Activated naive CD8-positive, alpha-beta T cell treated with anti-CD3 and anti-CD28 coated beads for 36 hours (primary cell): ENCODE data around the gene FRMPD1. TPM values are rescaled to one million over a fixed set of nuclear protein-coding genes. Genes with fewer than 3 reads are reported as not detected.
"Not testable (repeated sequence)": the region's sequence is repeated elsewhere in the genome, so short reads cannot be mapped to it uniquely, and the experiment has no call there.

Experiments
- DNase-seq: peaks from one replicate; pipeline ENCODE4 v3.0.0; 2021
- H3K27ac Mint-ChIP-seq: one replicate; pipeline ENCODE4 v1.8.0; 2022; ENCODE audit warnings: mild to moderate bottlenecking, moderate library complexity, mixed read lengths
- H3K27me3 Mint-ChIP-seq: one replicate; pipeline ENCODE4 v1.8.0; 2022; ENCODE audit warnings: mild to moderate bottlenecking, mixed read lengths
- H3K36me3 Mint-ChIP-seq: one replicate; pipeline ENCODE4 v1.8.0; 2021; ENCODE audit warnings: mild to moderate bottlenecking, mixed read lengths
- H3K4me1 Mint-ChIP-seq: one replicate; pipeline ENCODE4 v1.8.0; 2021; ENCODE audit warnings: mixed read lengths
- H3K4me3 Mint-ChIP-seq: one replicate; pipeline ENCODE4 v1.8.0; 2022; ENCODE audit warnings: mild to moderate bottlenecking, moderate library complexity, mixed read lengths
- H3K9me3 Mint-ChIP-seq: one replicate; pipeline ENCODE4 v1.8.0; 2022; ENCODE audit warnings: mixed read lengths
- total RNA-seq, 2 experiments: library from RNA; stranded (reverse); gene quantifications; one replicate each; pipeline ENCODE4 v1.2.3, GENCODE V29; 2021

The FRMPD1 gene
- total RNA-seq, 2 experiments from 2014 or later = not detected

DNA sequence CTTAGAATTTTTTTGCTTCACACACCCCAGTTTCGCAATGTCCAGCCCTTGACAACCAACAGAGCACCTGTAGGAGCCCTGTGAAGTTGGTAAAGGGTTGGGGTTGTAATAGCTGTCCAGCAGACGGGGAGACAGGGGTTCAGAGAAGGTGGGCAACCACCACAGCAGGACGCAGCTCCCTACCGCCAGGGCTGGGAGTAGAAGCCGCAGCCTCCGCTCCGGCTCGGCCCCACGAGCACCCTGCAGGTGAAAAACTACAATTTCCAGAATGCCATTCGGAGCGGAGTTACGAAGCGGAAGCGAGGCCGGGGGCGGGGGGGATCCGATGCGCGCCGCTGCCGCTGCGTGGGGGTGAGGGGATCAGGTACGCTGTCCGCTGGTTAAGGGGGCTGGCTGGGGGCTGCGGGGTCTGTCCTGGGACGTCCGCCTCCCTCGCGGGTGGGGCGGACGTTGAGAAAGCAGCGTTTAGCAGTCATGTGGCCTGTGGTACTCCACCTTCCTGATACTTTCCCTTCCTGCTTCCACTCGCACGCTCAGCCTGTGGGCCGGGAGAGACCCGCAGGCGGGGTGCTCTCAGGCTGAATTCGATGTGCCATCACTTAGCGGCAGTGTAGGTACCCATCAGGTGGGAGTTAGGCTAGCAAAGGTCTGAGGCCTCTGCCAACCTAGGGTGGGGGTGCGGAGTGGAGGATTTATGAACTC, 102.9 kb downstream of the FRMPD1 start, which contains the start of gene TRMT10B:
TSS of gene TRMT10B (plus strand) at position 317 of the 702 bp plus-strand sequence. CDS start 8,127 bp downstream, outside the sequence.
- H3K36me3 Mint-ChIP-seq = peaks cover 17% of the 10 kb centered on the region
- H3K27me3 Mint-ChIP-seq = no peaks in the 10 kb centered on the region
- peak within 1 kb of the TSS; percentile 93 for H3K27ac Mint-ChIP-seq
- DNase-seq = peak; percentile 79
- H3K4me1 Mint-ChIP-seq = peaks cover 22% of the 10 kb centered on the region
- peak within 1 kb of the TSS; percentile 91 for H3K4me3 Mint-ChIP-seq
- peaks cover 6% of the 10 kb centered on the region for H3K9me3 Mint-ChIP-seq

DNA sequence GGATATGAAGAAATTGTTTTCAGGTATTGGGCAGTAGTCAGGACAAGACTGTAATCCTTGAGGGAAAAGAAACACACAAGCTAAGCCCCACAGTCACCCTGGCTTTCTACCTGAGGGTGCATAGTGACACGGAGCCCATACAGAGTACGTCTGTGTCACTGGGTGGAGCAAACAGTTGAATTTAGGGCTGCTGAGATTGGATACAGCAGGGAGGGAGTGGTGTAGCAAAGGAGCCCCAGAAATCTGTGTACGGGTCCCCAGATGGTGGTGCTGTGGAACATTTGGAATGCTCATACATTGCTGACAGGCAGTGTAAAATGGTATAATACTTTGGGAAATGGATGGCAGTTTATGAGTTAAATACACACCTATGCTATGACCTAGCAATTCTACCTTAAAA, 108.0 kb downstream of the FRMPD1 start:
- no peak overlapping the region for H3K27ac Mint-ChIP-seq
- H3K9me3 Mint-ChIP-seq = no peaks in the 10 kb centered on the region
- no peak overlapping the region for H3K4me3 Mint-ChIP-seq
- no peak for DNase-seq
- peaks cover 18% of the 10 kb centered on the region for H3K4me1 Mint-ChIP-seq
- no peaks in the 10 kb centered on the region for H3K27me3 Mint-ChIP-seq
- peaks cover 22% of the 10 kb centered on the region for H3K36me3 Mint-ChIP-seq

DNA sequence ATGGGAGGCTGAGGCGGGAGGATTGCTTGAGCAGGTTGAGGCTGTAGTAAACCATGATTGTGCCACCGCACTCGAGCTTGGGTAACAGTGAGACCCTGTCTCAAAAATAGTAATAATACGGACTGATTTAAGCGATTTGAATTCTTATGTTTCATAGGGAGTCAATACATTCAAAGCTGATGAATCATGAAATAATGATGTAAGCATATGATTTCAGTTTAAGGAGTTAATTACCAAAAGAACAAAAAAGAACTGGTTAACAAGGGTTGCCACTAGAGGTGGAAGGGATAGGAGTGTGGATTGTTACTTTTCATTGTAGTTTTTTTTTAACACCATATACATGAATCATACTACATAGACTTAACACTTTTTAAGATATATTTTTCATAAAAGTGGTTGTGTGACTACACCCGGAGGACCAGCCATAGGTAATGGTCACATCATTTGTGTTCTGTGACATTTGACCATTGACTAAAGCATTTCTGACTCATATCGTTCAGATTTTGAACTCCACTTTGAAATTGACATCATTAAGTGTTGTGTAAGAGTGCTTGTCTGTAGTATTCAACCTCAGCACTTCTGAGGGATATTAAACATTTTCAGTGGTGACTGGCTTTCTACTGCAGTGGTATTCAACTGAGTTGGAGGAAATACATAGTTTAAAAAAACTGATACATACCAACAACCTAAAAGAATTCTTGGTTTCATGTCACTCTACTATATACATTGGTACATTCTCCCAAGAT, 109.8 kb downstream of the FRMPD1 start:
- Mint-ChIP-seq H3K27ac (no peak overlapping the region), H3K4me1 (peaks cover 5% of the 10 kb centered on the region), H3K9me3 (peaks cover 3% of the 10 kb centered on the region), H3K4me3 (no peak overlapping the region), H3K27me3 (no peaks in the 10 kb centered on the region), H3K36me3 (peaks cover 33% of the 10 kb centered on the region)
- no peak for DNase-seq

DNA sequence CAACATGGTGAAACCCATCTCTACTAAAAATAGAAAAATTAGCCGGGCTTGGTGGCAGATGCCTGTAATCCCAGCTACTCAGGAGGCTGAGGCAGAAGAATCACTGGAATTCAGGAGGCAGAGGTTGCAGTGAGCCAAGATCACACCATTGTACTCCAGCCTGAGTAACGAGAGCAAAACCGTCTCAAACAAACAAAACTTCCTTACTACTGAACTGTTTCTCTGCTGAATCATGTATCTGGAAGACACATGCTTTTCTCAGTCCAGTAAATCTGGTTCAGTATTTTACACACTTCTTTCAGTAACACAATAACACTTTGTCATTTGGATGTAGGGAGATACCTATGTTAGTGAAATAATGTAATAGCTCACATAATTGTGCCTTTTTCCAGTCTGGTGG, 110.8 kb downstream of the FRMPD1 start:
- H3K9me3 Mint-ChIP-seq = peaks cover 3% of the 10 kb centered on the region
- no peak overlapping the region for H3K4me3 Mint-ChIP-seq
- no peaks in the 10 kb centered on the region for H3K27me3 Mint-ChIP-seq
- H3K4me1 Mint-ChIP-seq = peaks cover 4% of the 10 kb centered on the region
- H3K36me3 Mint-ChIP-seq = peaks cover 32% of the 10 kb centered on the region
- no peak for DNase-seq
- no peak overlapping the region for H3K27ac Mint-ChIP-seq

DNA sequence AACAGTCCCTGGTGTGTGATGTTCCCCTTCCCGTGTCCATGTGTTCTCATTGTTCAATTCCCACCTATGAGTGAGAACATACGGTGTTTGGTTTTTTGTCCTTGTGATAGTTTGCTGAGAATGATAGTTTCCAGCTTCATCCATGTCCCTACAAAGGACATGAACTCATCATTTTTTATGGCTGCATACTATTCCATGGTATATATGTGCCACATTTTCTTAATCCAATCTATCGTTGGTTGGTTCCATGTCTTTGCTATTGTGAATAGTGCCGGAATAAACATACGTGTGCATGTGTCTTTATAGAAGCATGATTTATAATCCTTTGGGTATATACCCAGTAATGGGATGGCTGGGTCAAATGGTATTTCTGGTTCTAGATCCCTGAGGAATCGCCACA, 114.5 kb downstream of the FRMPD1 start:
- DNase-seq, H3K27me3 Mint-ChIP-seq, H3K27ac Mint-ChIP-seq, H3K4me1 Mint-ChIP-seq, H3K9me3 Mint-ChIP-seq, H3K4me3 Mint-ChIP-seq: not testable (repeated sequence)
- peaks cover 31% of the 10 kb centered on the region for H3K36me3 Mint-ChIP-seq

DNA sequence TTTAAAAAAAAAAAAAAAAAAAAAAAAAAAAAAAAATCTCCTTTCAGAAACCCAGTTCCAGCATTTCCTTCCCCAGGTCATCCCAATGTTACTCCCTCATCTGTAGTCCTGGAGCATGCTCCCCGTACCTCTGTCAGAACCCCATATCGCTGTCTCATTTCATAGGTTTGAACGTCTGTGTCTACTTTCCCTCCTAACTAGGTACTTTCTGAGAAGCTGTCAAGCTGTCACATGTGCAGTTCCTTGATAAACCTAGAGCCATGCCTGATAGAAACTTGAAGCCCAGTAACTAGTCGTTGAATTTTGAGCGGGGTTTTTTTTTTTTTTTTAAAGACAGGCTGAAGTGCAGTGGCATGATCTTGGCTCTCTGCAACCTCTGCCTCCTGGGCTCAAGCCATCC, 118.6 kb downstream of the FRMPD1 start:
- Mint-ChIP-seq H3K9me3 (peaks cover 3% of the 10 kb centered on the region), H3K27ac (peak overlapping the region; percentile 58)

DNA sequence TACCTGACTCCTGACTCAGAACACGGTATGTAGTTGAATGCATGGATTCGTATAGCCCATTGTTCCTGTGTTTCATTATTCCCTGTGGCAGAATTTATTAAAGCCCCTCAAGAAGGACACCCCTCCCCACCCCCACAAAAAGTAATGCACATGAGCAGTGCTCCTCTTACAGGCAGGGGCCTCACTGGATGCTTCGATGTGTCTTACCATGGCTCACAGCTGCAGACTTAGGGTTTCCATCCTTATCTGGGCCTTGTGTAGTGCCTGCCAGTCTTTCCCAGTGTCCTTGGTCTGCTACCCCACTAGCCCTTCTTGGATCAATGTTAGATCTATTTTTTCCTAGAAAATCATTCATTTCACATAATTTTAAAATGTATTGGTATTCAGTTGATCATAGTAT, 119.2 kb downstream of the FRMPD1 start:
- peaks cover 1% of the 10 kb centered on the region for H3K4me1 Mint-ChIP-seq
- no peaks in the 10 kb centered on the region for H3K27me3 Mint-ChIP-seq
- no peak for DNase-seq
- H3K36me3 Mint-ChIP-seq = peaks cover 19% of the 10 kb centered on the region
- peaks cover 3% of the 10 kb centered on the region for H3K9me3 Mint-ChIP-seq
- no peak overlapping the region for H3K4me3 Mint-ChIP-seq
- H3K27ac Mint-ChIP-seq = no peak overlapping the region

More for the DNA sequence above, 118.6 kb downstream of the FRMPD1 start:
- H3K27me3 Mint-ChIP-seq = no peaks in the 10 kb centered on the region
- no peak for DNase-seq
- peaks cover 22% of the 10 kb centered on the region for H3K36me3 Mint-ChIP-seq
- no peaks in the 10 kb centered on the region for H3K4me1 Mint-ChIP-seq
- H3K4me3 Mint-ChIP-seq = no peak overlapping the region

DNA sequence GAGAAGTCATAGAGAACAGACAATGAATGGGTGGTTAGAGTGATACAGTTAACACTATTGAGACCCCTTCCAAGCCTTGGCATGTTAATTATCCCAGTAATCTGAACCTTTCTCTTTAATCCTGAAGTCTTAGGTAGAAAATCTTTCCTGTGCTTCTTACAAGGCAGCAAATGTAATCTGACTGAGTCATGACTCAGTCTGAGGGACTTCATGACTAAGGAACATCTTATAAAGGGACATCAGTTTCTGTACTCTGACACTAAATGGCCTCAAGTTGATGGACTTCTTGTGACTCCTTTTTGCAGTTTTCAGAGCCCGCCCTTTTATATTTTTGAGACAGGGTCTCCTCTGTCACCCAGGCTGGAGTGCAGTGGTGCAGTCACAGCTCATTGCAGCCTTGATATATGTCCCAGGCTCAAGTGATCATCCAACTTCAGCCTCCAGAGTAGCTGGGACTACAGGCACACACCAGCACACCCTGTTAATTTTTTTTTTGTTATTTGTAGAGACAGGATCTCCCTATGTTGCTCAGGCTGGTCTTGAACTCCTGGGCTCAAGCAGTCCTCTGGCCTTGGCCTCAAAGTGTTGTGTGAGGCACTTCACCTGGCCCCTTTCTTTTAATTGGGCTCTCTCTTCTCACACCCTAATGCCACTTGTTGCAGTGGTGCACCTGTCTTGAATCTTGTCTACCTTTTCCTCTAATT, 124.6 kb downstream of the FRMPD1 start:
- peaks cover 7% of the 10 kb centered on the region for H3K4me1 Mint-ChIP-seq
- peaks cover 25% of the 10 kb centered on the region for H3K36me3 Mint-ChIP-seq
- no peak overlapping the region for H3K4me3 Mint-ChIP-seq
- H3K27ac Mint-ChIP-seq = peak overlapping the region; percentile 22
- H3K27me3 Mint-ChIP-seq = no peaks in the 10 kb centered on the region
- DNase-seq = no peak
- H3K9me3 Mint-ChIP-seq = no peaks in the 10 kb centered on the region

DNA sequence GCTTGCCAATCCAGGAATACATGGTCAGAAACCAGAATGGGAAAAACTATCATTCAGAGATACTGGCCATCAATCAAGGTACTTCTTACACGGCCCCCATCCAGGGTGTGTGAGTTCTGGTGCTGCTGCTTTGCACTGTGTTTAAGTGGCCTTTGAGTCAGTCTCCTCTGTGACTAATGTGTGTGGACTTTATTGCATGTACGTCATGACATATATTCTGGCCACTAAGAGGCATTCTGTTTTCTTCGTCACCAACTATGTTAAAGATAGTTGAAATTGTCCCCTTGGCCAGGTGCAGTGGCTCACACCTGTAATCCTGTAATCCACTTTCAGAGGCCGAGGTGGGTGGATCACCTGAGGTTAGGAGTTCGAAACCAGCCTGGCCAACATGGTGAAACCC, 125.6 kb downstream of the FRMPD1 start:
- H3K27ac Mint-ChIP-seq = no peak overlapping the region
- no peak for DNase-seq
- H3K36me3 Mint-ChIP-seq = peaks cover 32% of the 10 kb centered on the region
- no peaks in the 10 kb centered on the region for H3K27me3 Mint-ChIP-seq
- no peaks in the 10 kb centered on the region for H3K9me3 Mint-ChIP-seq
- no peak overlapping the region for H3K4me3 Mint-ChIP-seq
- H3K4me1 Mint-ChIP-seq = peaks cover 12% of the 10 kb centered on the region

DNA sequence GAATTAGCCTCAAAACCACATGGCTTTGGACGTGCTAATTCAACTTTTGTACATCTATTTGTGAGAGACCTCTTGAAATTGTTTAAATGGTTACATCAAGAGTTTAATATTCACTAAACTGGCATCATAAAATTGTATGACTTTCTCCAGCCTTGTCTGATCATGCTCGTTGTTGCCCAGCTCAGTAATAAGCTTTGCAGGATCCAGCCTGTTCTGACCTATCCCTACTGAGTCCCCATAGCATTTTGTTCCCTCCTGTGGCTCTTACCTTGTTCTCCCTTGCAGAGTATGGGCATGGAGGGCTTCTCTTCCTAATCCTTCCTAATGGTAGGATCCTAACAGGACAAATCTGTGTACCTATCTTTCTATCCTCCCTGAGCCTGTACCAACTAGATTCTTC, 127.8 kb downstream of the FRMPD1 start:
- Mint-ChIP-seq H3K9me3 (no peaks in the 10 kb centered on the region), H3K27me3 (no peaks in the 10 kb centered on the region), H3K36me3 (peaks cover 51% of the 10 kb centered on the region), H3K4me3 (no peak overlapping the region), H3K4me1 (peaks cover 29% of the 10 kb centered on the region), H3K27ac (no peak overlapping the region)
- no peak for DNase-seq

GRCh38 chr9:37784291-37784615, 133.5 kb downstream of the FRMPD1 start:
- peaks cover 28% of the 10 kb centered on the region for H3K4me1 Mint-ChIP-seq

GRCh38 chr9:37784616-37785483, 134.1 kb downstream of the FRMPD1 start, which contains the start of gene EXOSC3:
Gene EXOSC3, minus strand, starts transcription at chr9:37785064. Its CDS starts 20 bp downstream, at chr9:37785044.
- DNase-seq = peak; percentile 87
- Mint-ChIP-seq H3K27ac (peak within 1 kb of the TSS; percentile 97), H3K4me3 (peak within 1 kb of the TSS; percentile 98), H3K27me3 (peaks cover 9% of the 10 kb centered on the region), H3K36me3 (peaks cover 41% of the 10 kb centered on the region), H3K9me3 (no peaks in the 10 kb centered on the region), H3K4me1 (peaks cover 28% of the 10 kb centered on the region)

More at GRCh38 chr9:37784291-37784615, 133.5 kb downstream of the FRMPD1 start:
- H3K4me3 Mint-ChIP-seq = peak overlapping the region; percentile 98
- H3K27me3 Mint-ChIP-seq = peaks cover 9% of the 10 kb centered on the region
- no peaks in the 10 kb centered on the region for H3K9me3 Mint-ChIP-seq
- peak overlapping the region; percentile 97 for H3K27ac Mint-ChIP-seq
- H3K36me3 Mint-ChIP-seq = peaks cover 41% of the 10 kb centered on the region
- no peak for DNase-seq

- H3K4me3 Mint-ChIP-seq = no peak overlapping the region
- H3K27ac Mint-ChIP-seq = no peak overlapping the region
- H3K9me3 Mint-ChIP-seq = peaks cover 6% of the 10 kb centered on the region
- peaks cover 18% of the 10 kb centered on the region for H3K4me1 Mint-ChIP-seq
- H3K27me3 Mint-ChIP-seq = peaks cover 9% of the 10 kb centered on the region
- peaks cover 30% of the 10 kb centered on the region for H3K36me3 Mint-ChIP-seq
- DNase-seq = peak; percentile 37
Observed at GRCh38 chr9:37787059-37787458, 136.3 kb downstream of the FRMPD1 start.

- H3K27me3 Mint-ChIP-seq = peaks cover 9% of the 10 kb centered on the region
- H3K27ac Mint-ChIP-seq = no peak overlapping the region
- DNase-seq = no peak
- H3K4me1 Mint-ChIP-seq = peaks cover 7% of the 10 kb centered on the region
- H3K36me3 Mint-ChIP-seq = peaks cover 19% of the 10 kb centered on the region
- peaks cover 6% of the 10 kb centered on the region for H3K9me3 Mint-ChIP-seq
- no peak overlapping the region for H3K4me3 Mint-ChIP-seq
Observed at GRCh38 chr9:37788332-37788731, 137.6 kb downstream of the FRMPD1 start.
